HL-60 (cell line): ENCODE results near the gene CLPTM1L.

Experiments used
- DNase-seq, 2 experiments: peaks; one replicate each; pipeline ENCODE4 v3.0.0-alpha.2; 2010 to 2020; ENCODE audit warnings: low read depth in 1 of 2, low spot score in 1 of 2
- H3K27ac ChIP-seq: fragments of 250-450 bp; sonication (Bioruptor Pico); replicated peaks from 2 replicates; pipeline ENCODE4 v1.5.1; 2020; ENCODE audit warnings: mild to moderate bottlenecking, moderate library complexity
- H3K27me3 ChIP-seq: fragments of 250-450 bp; sonication (Bioruptor Pico); 2 replicates; pipeline ENCODE4 v1.5.1; 2021; ENCODE audit warnings: mild to moderate bottlenecking, moderate library complexity; ENCODE audit not compliant: insufficient read depth, poor library complexity, severe bottlenecking
- H3K4me3 ChIP-seq: replicated peaks from 2 replicates; pipeline ENCODE4 v1.5.1; 2011; ENCODE audit warnings: mild to moderate bottlenecking, control low read depth, low read length; ENCODE audit not compliant: insufficient read depth
- CTCF ChIP-seq: IDR thresholded peaks from one replicate; pipeline ENCODE4 v1.5.1; 2011; ENCODE audit warnings: low read length, control low read depth, inconsistent platforms; ENCODE audit not compliant: insufficient read depth
- GABPA ChIP-seq: IDR thresholded peaks from 2 replicates; pipeline ENCODE4 v1.6.1; 2012; ENCODE audit warnings: low read depth
- POLR2AphosphoS5 ChIP-seq: IDR thresholded peaks from 2 replicates; pipeline ENCODE4 v1.6.1; 2012; ENCODE audit warnings: low read depth
- REST ChIP-seq: IDR thresholded peaks from 2 replicates; pipeline ENCODE4 v1.6.1; 2012; ENCODE audit warnings: low read depth; ENCODE audit not compliant: insufficient replicate concordance
- SPI1 ChIP-seq: IDR thresholded peaks from 2 replicates; pipeline ENCODE4 v1.6.1; 2012; ENCODE audit warnings: low read depth, mild to moderate bottlenecking, borderline replicate concordance

CLPTM1L gene

GRCh38 chr5:1338506-1339070 is 6.3 kb downstream of the CLPTM1L start:
- no peak for DNase-seq
- H3K27ac ChIP-seq = no peak overlapping the region
- TF ChIP-seq POLR2AphosphoS5 (no peak), SPI1 (peak; percentile 57; the same call in 1 of the 2 replicates)
- no peaks in the 10 kb centered on the region for H3K27me3 ChIP-seq
- no peak overlapping the region for H3K4me3 ChIP-seq

- Histone ChIP-seq H3K4me3 (no peak overlapping the region), H3K27me3 (no peaks in the 10 kb centered on the region), H3K27ac (no peak overlapping the region)
- TF ChIP-seq GABPA = no peak
- no peak for TF ChIP-seq REST
- TF ChIP-seq CTCF = no peak
- no peak for TF ChIP-seq POLR2AphosphoS5
- TF ChIP-seq SPI1 = no peak
- DNase-seq = no peak
These were observed 6.8 kb downstream of the CLPTM1L start for GRCh38 chr5:1338196-1338490.

GRCh38 chr5:1337489-1338195 is 7.3 kb downstream of the CLPTM1L start:
- H3K4me3 ChIP-seq = no peak overlapping the region
- H3K27ac ChIP-seq = no peak overlapping the region
- DNase-seq = no peak

More at GRCh38 chr5:1337489-1338195, 7.3 kb downstream of the CLPTM1L start:
- H3K27me3 ChIP-seq = no peaks in the 10 kb centered on the region
- TF ChIP-seq CTCF = no peak
- TF ChIP-seq REST = no peak
- TF ChIP-seq POLR2AphosphoS5 = no peak
- TF ChIP-seq SPI1 = no peak
- no peak for TF ChIP-seq GABPA
